GM12878 (cell line): ENCODE results near the gene ANKS1A.

Experiments used
- FOS ChIP-seq: IDR thresholded peaks from 3 replicates; pipeline ENCODE4 v1.6.1; 2011; ENCODE audit warnings: borderline replicate concordance; ENCODE audit not compliant: insufficient read length; ENCODE audit errors: extremely low read depth
- HDAC6 ChIP-seq: fragments of 200-600 bp; sonication (generic); IDR thresholded peaks from one replicate; pipeline ENCODE4 v1.8.0; 2017; ENCODE audit warnings: antibody characterized with exemption; ENCODE audit not compliant: unreplicated experiment
- MYC ChIP-seq: IDR thresholded peaks from 2 replicates; pipeline ENCODE4 v1.6.1; 2011; ENCODE audit warnings: mild to moderate bottlenecking, low read length, moderate library complexity, inconsistent platforms; ENCODE audit not compliant: insufficient read depth, insufficient replicate concordance, insufficient read length, severe bottlenecking
- POLR2AphosphoS5 ChIP-seq: IDR thresholded peaks from 2 replicates; pipeline ENCODE4 v1.6.1; 2011; ENCODE audit warnings: mild to moderate bottlenecking, low read length, inconsistent platforms
- RELB ChIP-seq: fragments of 450-650 bp; IDR thresholded peaks from 2 replicates; pipeline ENCODE4 v1.6.1; 2017; ENCODE audit warnings: low read depth, mild to moderate bottlenecking, moderate library complexity
- USF2 ChIP-seq: IDR thresholded peaks from 2 replicates; pipeline ENCODE4 v1.6.1; 2011; ENCODE audit warnings: low read depth, low read length, improper control_type of control experiment, borderline replicate concordance
- YBX1 ChIP-seq: fragments of 450-650 bp; IDR thresholded peaks from 2 replicates; pipeline ENCODE4 v1.6.1; 2016; ENCODE audit warnings: antibody characterized with exemption
- TF ChIP-seq, protein P1 (sequence below), 3 experiments: IDR thresholded peaks in 2 of 3; conservative IDR thresholded peaks in 1 of 3; 2 replicates each; pipeline ENCODE4 v1.5.1; 2011; ENCODE audit warnings: low read depth in 3 of 3, low read length in 3 of 3, mild to moderate bottlenecking in 3 of 3, control low read depth in 2 of 3, moderate library complexity in 2 of 3, inconsistent platforms in 1 of 3, mixed read lengths in 1 of 3; ENCODE audit not compliant: control insufficient read depth in 2 of 3, insufficient read depth in 1 of 3; ENCODE audit errors: extremely low read depth in 1 of 3

GRCh38 chr6:35040398-35040797, 151.3 kb downstream of the ANKS1A start:
- TF ChIP-seq YBX1: no peak
- no peak for TF ChIP-seq USF2
- TF ChIP-seq, protein P1, sequence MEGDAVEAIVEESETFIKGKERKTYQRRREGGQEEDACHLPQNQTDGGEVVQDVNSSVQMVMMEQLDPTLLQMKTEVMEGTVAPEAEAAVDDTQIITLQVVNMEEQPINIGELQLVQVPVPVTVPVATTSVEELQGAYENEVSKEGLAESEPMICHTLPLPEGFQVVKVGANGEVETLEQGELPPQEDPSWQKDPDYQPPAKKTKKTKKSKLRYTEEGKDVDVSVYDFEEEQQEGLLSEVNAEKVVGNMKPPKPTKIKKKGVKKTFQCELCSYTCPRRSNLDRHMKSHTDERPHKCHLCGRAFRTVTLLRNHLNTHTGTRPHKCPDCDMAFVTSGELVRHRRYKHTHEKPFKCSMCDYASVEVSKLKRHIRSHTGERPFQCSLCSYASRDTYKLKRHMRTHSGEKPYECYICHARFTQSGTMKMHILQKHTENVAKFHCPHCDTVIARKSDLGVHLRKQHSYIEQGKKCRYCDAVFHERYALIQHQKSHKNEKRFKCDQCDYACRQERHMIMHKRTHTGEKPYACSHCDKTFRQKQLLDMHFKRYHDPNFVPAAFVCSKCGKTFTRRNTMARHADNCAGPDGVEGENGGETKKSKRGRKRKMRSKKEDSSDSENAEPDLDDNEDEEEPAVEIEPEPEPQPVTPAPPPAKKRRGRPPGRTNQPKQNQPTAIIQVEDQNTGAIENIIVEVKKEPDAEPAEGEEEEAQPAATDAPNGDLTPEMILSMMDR (IDR thresholded peaks at IDR 0.05 in 2 of 3, conservative IDR thresholded peaks at IDR 0.05 in 1 of 3; ENCODE audit: control insufficient read depth in 2 of 3, extremely low read depth in 1 of 3, insufficient read depth in 1 of 3, low read depth in 3 of 3, low read length in 3 of 3): no peak
- TF ChIP-seq POLR2AphosphoS5: no peak
- no peak for TF ChIP-seq MYC
- TF ChIP-seq FOS: no peak
- no peak for TF ChIP-seq RELB
- TF ChIP-seq HDAC6: no peak
